Measurements from ENCODE around the gene EPN3.

EPN3 gene

GRCh38 chr17:50576864-50577263, 44.3 kb downstream of the EPN3 start:
- H3K36me3 ChIP-seq (ENCODE audit: insufficient read depth, low read length): no peaks in the 10 kb centered on the region
- no peaks in the 10 kb centered on the region for H3K4me1 ChIP-seq (ENCODE audit: insufficient read depth, low read length, poor library complexity, severe bottlenecking)
- no peaks in the 10 kb centered on the region for H3K9me3 ChIP-seq (ENCODE audit: insufficient read depth, low read depth, low read length)
- H3K9ac ChIP-seq (ENCODE audit: low read depth, low read length, poor library complexity, severe bottlenecking): no peak overlapping the region
- H3K9me2 ChIP-seq (replicated peaks; ENCODE audit: low read depth, low read length): no peaks in the 10 kb centered on the region
- H3K79me2 ChIP-seq (ENCODE audit: insufficient read depth, low read length): no peaks in the 10 kb centered on the region
- H2AFZ ChIP-seq (ENCODE audit: low read length): no peak overlapping the region
- no peak for TF ChIP-seq EZH2phosphoT487 (IDR thresholded peaks at IDR 0.05; ENCODE audit: borderline replicate concordance)
- TF ChIP-seq CTCF (conservative IDR thresholded peaks at IDR 0.05; ENCODE audit: low read length): no peak
- H3K4me3 ChIP-seq (ENCODE audit: low read length, poor library complexity, severe bottlenecking): no peak overlapping the region
- no peaks in the 10 kb centered on the region for H3K27me3 ChIP-seq (ENCODE audit: insufficient read depth, low read length, poor library complexity, severe bottlenecking)
- H3K4me2 ChIP-seq (ENCODE audit: low read depth, low read length, poor library complexity, severe bottlenecking): no peak overlapping the region
- H4K20me1 ChIP-seq (ENCODE audit: insufficient read depth, low read length, poor library complexity, severe bottlenecking): no peaks in the 10 kb centered on the region
- no peaks in the 10 kb centered on the region for H3F3A ChIP-seq (ENCODE audit: low read depth)

GRCh38 chr17:50577451-50577954, 45.0 kb downstream of the EPN3 start:
- Histone ChIP-seq H2AFZ (ENCODE audit: low read length) (no peak overlapping the region), H3K27me3 (ENCODE audit: insufficient read depth, low read length, poor library complexity, severe bottlenecking) (no peaks in the 10 kb centered on the region), H3K36me3 (ENCODE audit: insufficient read depth, low read length) (no peaks in the 10 kb centered on the region), H3K4me2 (ENCODE audit: low read depth, low read length, poor library complexity, severe bottlenecking) (no peak overlapping the region), H3K9me2 (replicated peaks; ENCODE audit: low read depth, low read length) (no peaks in the 10 kb centered on the region), H3K4me1 (ENCODE audit: insufficient read depth, low read length, poor library complexity, severe bottlenecking) (no peaks in the 10 kb centered on the region), H3K4me3 (ENCODE audit: low read length, poor library complexity, severe bottlenecking) (no peak overlapping the region), H3K79me2 (ENCODE audit: insufficient read depth, low read length) (no peaks in the 10 kb centered on the region), H3F3A (ENCODE audit: low read depth) (no peaks in the 10 kb centered on the region), H3K9ac (ENCODE audit: low read depth, low read length, poor library complexity, severe bottlenecking) (no peak overlapping the region), H3K9me3 (ENCODE audit: insufficient read depth, low read depth, low read length) (no peaks in the 10 kb centered on the region), H4K20me1 (ENCODE audit: insufficient read depth, low read length, poor library complexity, severe bottlenecking) (no peaks in the 10 kb centered on the region)
- TF ChIP-seq EZH2phosphoT487 (IDR thresholded peaks at IDR 0.05; ENCODE audit: borderline replicate concordance) (no peak), CTCF (conservative IDR thresholded peaks at IDR 0.05; ENCODE audit: low read length) (no peak)

GRCh38 chr17:50578173-50578572, 45.6 kb downstream of the EPN3 start:
- Histone ChIP-seq H3K4me3 (ENCODE audit: low read length, poor library complexity, severe bottlenecking) (no peak overlapping the region), H3K9me2 (replicated peaks; ENCODE audit: low read depth, low read length) (no peaks in the 10 kb centered on the region), H4K20me1 (ENCODE audit: insufficient read depth, low read length, poor library complexity, severe bottlenecking) (no peaks in the 10 kb centered on the region), H3K4me2 (ENCODE audit: low read depth, low read length, poor library complexity, severe bottlenecking) (no peak overlapping the region), H3K36me3 (ENCODE audit: insufficient read depth, low read length) (no peaks in the 10 kb centered on the region), H3F3A (ENCODE audit: low read depth) (no peaks in the 10 kb centered on the region), H3K9ac (ENCODE audit: low read depth, low read length, poor library complexity, severe bottlenecking) (no peak overlapping the region), H3K27me3 (ENCODE audit: insufficient read depth, low read length, poor library complexity, severe bottlenecking) (no peaks in the 10 kb centered on the region), H3K79me2 (ENCODE audit: insufficient read depth, low read length) (no peaks in the 10 kb centered on the region), H3K4me1 (ENCODE audit: insufficient read depth, low read length, poor library complexity, severe bottlenecking) (no peaks in the 10 kb centered on the region), H3K9me3 (ENCODE audit: insufficient read depth, low read depth, low read length) (no peaks in the 10 kb centered on the region), H2AFZ (ENCODE audit: low read length) (no peak overlapping the region)
- TF ChIP-seq EZH2phosphoT487 (IDR thresholded peaks at IDR 0.05; ENCODE audit: borderline replicate concordance) (no peak), CTCF (conservative IDR thresholded peaks at IDR 0.05; ENCODE audit: low read length) (no peak)

All from Loucy (cell line).